WERI-Rb-1 (cell line): ENCODE measurements around the gene SH3BP4.

Experiments
- DNase-seq: peaks from one replicate; pipeline ENCODE4 v3.0.0-alpha.2; 2020
- H3K27ac ChIP-seq: fragments of 250-450 bp; sonication (Bioruptor Pico); 2 replicates; pipeline ENCODE4 v1.5.1; 2020; ENCODE audit warnings: mild to moderate bottlenecking, moderate library complexity
- H3K27me3 ChIP-seq: fragments of 250-450 bp; sonication (Bioruptor Pico); 2 replicates; pipeline ENCODE4 v1.5.1; 2021; ENCODE audit warnings: mild to moderate bottlenecking, low read depth, moderate library complexity; ENCODE audit not compliant: insufficient read depth, severe bottlenecking
- H3K36me3 ChIP-seq: fragments of 250-450 bp; sonication (Bioruptor Pico); 2 replicates; pipeline ENCODE4 v1.5.1; 2020; ENCODE audit warnings: mild to moderate bottlenecking, moderate library complexity
- H3K4me3 ChIP-seq: 2 replicates; pipeline ENCODE4 v1.5.1; 2011; ENCODE audit warnings: low read depth, mild to moderate bottlenecking, control low read depth, low read length
- H3K9me3 ChIP-seq: fragments of 250-450 bp; sonication (Bioruptor Pico); 2 replicates; pipeline ENCODE4 v1.5.1; 2021; ENCODE audit warnings: mild to moderate bottlenecking, moderate library complexity; ENCODE audit not compliant: severe bottlenecking
- CTCF ChIP-seq: IDR thresholded peaks from 2 replicates; pipeline ENCODE4 v1.5.1; 2011; ENCODE audit warnings: low read depth, mild to moderate bottlenecking, control low read depth, inconsistent platforms, low read length

The SH3BP4 gene

DNA sequence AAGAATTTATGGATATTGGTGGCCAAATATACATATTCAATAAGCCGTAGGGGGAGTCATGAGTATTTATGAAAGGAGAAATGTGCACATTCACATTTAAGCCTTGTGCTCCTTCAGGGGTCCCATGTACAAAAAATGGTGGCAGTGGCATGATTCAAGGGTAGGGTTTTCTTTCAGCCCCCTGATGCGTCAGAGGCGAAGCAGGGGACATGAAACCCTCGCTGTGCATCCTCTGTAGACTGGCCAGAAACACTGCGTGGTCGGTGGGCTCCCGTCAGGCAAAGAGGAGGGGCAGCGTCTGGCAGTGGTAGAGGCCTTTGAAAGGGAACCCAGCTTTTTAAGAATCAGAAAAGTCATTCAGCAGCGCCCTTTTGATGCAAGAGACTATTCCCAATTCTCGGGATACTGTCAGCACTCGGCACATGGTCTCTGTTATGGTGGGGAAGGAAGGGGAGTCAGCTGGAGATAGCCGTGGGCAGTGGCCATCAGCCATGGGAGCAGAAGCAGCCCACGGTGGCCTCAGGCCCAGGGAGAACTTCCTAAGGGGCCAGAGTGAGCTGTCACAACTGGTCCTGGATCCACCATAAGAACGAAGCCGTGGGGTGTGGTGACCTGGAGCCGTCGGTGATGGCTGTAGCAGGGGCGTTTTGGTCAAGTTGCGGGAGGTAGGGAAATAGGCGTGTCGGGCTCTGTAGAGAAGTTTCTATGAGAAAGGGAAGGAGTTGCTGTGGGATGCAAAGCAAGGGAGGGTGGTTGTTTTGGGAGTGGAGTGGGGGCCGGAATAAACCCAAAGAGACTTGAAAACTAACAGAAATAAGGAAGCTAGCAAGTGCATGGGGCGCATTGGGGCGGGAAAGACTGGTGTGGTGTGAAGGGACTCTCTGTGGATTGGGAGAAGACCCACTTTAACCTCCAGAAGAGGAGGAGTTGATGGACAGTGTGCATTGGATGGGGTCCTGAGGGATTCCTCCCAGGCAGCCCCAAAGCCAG, 95.6 kb downstream of the SH3BP4 start:
- DNase-seq = no peak
- Histone ChIP-seq H3K27me3 (no peaks in the 10 kb centered on the region), H3K4me3 (no peak overlapping the region), H3K36me3 (peaks cover 79% of the 10 kb centered on the region), H3K9me3 (no peaks in the 10 kb centered on the region), H3K27ac (no peak overlapping the region)
- TF ChIP-seq CTCF = no peak

- DNase-seq = no peak
- Histone ChIP-seq H3K27ac (no peak overlapping the region), H3K9me3 (no peaks in the 10 kb centered on the region), H3K36me3 (peaks cover 84% of the 10 kb centered on the region), H3K27me3 (no peaks in the 10 kb centered on the region), H3K4me3 (no peak overlapping the region)
- TF ChIP-seq CTCF = no peak
Observed at GRCh38 chr2:235048549-235048948, 96.7 kb downstream of the SH3BP4 start.

GRCh38 chr2:235049069-235049468, 97.3 kb downstream of the SH3BP4 start:
- Histone ChIP-seq H3K4me3 (no peak overlapping the region), H3K27ac (no peak overlapping the region), H3K36me3 (peaks cover 85% of the 10 kb centered on the region), H3K9me3 (no peaks in the 10 kb centered on the region), H3K27me3 (no peaks in the 10 kb centered on the region)
- no peak for TF ChIP-seq CTCF
- DNase-seq = no peak

- Histone ChIP-seq H3K36me3 (peaks cover 85% of the 10 kb centered on the region), H3K9me3 (no peaks in the 10 kb centered on the region), H3K27ac (no peak overlapping the region), H3K4me3 (no peak overlapping the region), H3K27me3 (no peaks in the 10 kb centered on the region)
- TF ChIP-seq CTCF = no peak
- DNase-seq = no peak
Observed at GRCh38 chr2:235049719-235050118, 97.9 kb downstream of the SH3BP4 start.

GRCh38 chr2:235050980-235051351, 99.1 kb downstream of the SH3BP4 start:
- Histone ChIP-seq H3K9me3 (no peaks in the 10 kb centered on the region), H3K4me3 (no peak overlapping the region), H3K27me3 (no peaks in the 10 kb centered on the region), H3K27ac (peak overlapping the region; percentile 46), H3K36me3 (peaks cover 85% of the 10 kb centered on the region)
- DNase-seq = peak; percentile 62
- TF ChIP-seq CTCF = 0 out of 2 replicates have a peak, but pooled peaks have one; percentile 9
